Medulla oblongata (tissue), 1 donor: ENCODE measurements around the gene NFATC2.

Experiments used
- DNase-seq: peaks from one replicate; pipeline ENCODE4 v3.0.0-alpha.2; 2015; ENCODE audit errors: extremely low spot score

Gene NFATC2

DNA sequence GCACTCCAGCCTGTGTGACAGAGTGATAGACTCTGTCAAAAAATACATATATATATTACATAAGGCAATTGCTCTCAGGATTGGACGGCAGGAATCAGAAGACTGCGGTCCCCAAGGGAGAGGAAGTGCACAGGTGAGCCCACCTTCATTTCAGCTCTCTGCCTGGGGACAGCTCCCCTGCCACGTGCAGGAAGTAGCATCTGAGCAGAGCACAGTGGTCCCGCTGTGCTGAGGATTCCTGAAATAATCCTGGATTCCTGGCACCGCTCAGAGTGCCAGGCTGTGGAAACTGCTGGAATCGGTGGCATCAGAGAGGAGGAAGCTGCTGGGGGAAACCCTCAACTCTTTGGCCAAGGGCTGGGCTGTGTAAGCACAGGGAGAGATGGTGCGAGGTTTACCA is 27.7 kb downstream of the NFATC2 start:
- no peak for DNase-seq

DNA sequence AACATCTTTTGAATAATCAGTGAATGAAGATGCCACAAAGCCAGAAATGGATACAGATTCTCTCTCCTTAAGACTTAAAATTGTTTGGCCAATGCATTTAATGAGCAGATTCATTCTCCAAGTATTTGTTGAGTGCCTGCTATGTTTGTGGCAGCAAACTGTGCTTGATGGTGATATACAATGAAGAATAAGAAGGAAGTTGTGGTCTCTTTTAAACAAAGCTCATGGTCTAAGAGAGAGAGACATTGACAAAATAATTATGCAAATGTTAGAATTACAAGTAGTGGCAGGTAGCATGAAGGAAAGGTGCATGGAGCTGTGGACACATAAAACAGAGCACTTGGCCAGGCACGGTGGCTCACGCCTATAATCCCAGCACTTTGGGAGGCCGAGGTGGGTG is 28.3 kb downstream of the NFATC2 start:
- DNase-seq = no peak

DNA sequence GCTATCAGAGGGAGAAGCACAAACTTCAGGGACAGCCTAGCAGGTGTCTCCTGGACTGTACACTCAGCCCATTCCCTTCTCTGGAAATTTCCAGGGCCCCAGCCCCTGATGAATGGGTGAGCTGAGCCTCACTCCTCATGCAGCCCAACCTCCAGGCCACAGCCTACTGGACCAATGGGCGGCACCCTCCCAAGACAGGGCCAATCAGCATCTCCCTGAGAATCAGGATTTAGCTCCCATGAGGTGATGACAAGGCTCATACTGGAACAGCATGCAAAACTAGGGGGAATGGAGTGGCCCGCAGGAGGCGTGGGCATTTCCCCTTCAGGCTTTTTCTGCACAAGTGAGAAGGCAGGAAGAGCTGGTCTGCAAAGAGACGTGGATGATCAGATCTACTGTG is 29.0 kb downstream of the NFATC2 start:
- DNase-seq = no peak

DNA sequence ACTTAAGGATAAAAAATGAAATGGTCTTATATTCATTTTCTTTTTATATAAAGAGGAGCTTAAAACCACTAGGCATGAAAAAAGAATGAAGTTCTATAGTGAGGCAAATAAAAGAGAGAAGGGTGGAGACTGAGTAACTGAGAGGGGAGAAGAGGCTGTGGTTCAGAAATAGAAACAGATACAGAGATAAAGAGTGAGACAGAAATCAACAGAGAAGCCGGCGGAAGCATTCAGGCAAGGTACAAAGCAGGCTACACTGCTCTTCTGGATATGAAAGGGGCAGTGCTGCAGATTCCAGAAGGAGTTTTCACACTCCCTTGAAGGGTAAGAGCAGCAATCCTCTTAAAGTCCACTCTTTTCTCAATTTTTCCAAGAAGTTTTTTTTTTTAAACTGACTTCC is 29.9 kb downstream of the NFATC2 start:
- DNase-seq = no peak

GRCh38 chr20:51511861-51512619 is 30.5 kb downstream of the NFATC2 start:
- no peak for DNase-seq

GRCh38 chr20:51510936-51511605 is 31.4 kb downstream of the NFATC2 start:
- no peak for DNase-seq

DNA sequence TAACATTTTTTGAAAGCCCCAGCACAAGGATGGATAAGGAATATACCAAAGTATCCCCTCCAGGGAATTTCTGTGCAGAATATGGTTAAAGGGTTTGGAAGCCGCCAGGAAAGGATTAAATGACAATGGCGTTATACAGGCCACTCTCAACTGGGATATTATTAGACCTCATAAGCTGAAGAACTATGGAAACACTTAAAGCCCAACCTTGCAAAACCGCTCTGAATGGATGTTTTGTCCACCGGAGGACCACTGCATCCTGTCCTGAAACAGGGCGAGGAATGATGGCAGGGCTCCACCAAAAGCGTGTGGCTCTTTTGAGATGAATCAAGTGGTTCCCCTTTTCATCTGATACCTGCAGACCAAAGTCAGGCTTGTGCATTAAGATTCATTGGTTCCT is 32.4 kb downstream of the NFATC2 start:
- no peak for DNase-seq

GRCh38 chr20:51509208-51509607 is 33.3 kb downstream of the NFATC2 start:
- DNase-seq = no peak

DNA sequence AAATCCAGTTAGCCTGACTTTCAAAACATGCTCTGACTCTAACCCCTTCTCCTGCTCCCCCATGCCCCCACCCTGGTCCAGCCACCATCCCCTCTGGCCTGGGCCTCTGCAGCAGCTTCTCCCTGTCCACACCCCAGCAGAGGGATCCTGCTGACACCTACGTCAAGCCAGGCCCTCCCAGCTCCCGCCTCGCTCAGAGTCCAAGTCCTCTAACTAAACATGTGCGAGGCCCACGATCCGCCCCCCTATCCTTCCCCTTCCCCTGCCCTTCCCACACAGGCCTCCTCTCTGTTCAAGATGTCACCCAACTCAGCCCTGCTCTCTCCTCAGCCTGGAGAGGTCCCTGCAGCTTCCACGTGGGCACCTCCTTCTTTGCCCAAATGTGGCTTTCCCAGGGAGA is 33.7 kb downstream of the NFATC2 start:
- DNase-seq = no peak

DNA sequence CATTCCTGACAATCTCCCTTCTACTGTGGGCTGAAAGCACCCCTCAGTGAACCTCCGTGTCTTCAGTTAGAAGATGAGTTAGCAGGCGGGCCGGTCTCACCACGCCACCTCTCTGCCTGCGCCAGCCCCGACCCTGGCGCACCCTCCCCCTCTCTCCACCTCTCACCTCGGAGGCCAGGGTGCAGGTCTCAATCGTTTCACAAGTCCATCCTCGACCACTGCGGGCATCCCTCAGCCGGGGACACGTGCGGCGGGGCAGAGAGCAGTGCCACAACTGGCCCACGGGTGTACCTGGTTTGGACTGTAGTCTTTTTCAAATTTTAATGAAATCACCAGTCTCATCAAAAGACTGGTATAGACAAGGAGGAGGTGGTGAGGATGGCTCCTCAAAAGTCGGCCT is 34.4 kb downstream of the NFATC2 start:
- no peak for DNase-seq

GRCh38 chr20:51507216-51508036 is 35.1 kb downstream of the NFATC2 start:
- no peak for DNase-seq

DNA sequence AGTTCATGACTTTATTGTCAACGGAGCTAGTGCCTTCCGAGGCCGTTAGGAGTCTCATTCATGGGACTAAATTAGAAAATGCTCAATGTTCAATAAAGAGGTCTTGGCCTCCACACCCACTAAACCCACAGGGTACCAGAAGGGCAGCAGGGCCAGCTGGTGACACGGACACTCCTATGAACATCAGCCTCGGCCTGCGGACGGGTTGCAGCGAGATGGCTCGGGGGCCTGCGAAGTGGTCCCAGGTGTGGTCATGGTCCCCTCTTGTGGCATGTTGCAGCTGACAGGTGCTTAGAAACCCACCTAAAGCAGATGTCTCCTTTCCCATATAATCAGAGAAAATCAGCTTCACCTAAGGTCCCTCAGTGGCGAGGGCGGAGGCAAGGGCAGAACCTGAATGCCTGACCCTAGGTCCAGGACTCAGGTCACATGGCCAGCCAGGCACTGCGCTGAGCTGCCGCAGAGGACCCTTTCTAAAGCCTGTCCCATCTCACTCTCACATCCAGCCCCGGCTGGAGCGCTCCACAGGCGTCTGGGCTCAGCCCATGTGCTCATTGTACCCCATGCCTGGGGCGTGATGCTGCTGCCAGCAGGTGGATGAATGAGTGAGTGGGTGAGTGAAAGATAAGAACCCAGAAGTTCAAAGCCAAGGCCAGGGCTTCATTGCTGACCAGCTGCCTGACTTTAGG is 35.8 kb downstream of the NFATC2 start:
- DNase-seq = no peak

- DNase-seq = no peak
These were observed 37.0 kb downstream of the NFATC2 start for GRCh38 chr20:51505566-51505965.

DNA sequence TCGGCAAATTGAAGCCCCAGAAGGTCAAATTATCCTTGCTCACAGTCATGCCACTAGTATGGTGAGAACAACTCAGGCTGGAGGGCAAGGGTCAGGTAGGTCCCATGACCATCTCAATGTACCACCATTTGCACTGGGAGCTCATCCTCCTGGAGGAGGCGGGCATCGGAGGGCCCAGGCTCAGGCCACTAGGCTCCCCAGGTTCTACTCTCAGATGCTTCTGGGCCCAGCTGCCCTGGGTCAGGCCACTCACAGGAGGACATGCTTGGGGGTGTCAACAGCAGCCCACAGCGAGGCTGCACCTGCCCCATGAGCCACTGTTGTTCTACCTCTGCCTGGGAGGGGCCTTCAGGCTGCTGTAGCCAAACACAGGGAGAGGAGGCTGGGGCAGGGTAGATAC is 39.1 kb downstream of the NFATC2 start:
- no peak for DNase-seq

DNA sequence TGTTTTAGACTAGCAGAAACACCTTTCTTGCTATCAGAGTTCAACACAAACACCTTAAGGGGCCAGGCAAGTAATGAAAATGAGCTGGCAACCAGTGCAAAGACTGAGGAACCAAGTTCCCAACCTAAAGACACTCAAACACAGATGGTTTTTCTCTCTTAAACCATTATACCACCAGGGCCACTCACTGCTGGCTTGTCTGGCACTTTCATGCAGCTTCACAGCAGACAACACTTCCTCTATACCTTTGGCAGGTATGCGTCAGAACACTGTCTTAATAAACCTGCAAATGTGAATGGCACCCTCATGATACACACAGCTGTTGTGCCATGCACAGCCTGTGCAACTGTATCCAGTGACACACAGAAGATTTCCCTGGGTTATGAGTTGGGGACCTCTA is 41.6 kb downstream of the NFATC2 start:
- no peak for DNase-seq

GRCh38 chr20:51500311-51500710 is 42.2 kb downstream of the NFATC2 start:
- DNase-seq = no peak

GRCh38 chr20:51498765-51499540 is 43.6 kb downstream of the NFATC2 start:
- DNase-seq = no peak

DNA sequence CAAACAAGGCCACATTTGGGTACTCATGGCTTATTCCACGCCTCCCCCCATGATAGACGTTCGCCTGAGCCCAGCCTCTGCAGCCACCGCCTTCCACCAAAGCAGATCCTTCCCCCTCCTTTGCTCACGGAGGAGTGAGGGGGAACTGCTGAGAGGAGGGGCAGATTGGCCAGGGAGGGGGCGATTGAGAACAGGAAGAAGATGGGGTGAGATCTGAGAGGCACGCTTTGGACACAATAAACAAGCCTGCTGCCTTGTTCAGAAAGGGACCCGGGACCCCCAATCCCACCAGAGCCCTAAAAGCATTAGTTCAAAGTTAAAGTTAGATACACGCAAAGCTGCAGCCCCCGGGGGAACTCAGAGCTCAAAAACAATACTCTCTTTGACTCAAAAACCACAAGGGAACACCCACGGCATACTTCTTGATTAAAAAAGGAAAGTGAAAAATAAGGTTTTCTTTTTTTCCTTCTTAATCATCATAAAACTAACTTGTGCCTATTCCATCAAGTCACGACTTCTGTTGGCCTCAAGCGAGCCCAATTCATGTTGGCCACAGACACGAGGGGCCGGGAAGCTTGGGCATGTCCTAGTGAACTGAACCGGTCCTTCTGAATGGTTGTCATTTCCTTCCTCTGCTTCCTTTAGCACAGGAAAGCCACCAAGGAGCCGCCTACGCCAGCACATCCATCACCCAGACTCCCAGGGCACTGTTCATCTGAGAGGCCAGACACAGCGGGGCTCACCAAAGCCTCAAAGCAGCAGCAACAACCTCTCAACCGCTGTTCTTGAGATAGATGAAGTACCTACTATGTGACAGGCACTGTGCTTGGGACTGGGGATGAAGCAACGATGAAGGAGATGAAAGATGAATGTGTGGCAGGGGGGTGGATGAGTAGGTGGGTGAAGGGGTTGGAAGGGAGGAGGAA is 44.7 kb downstream of the NFATC2 start:
- peak; percentile 40 for DNase-seq

- DNase-seq = no peak
These were observed 45.6 kb downstream of the NFATC2 start for GRCh38 chr20:51496964-51497363.

GRCh38 chr20:51495921-51496545 is 46.5 kb downstream of the NFATC2 start:
- no peak for DNase-seq
